HG02885 (cell line): ENCODE measurements around the gene SLC35G3.
"Not testable (repeated sequence)": the region's sequence is repeated elsewhere in the genome, so short reads cannot be mapped to it uniquely, and the experiment has no call there.

Experiments used
- ATAC-seq: cut with Tn5 transposase; IDR thresholded peaks from one replicate; pipeline ENCODE4 v1.9.1; 2021; ENCODE audit warnings: mild to moderate bottlenecking; ENCODE audit not compliant: unreplicated experiment, poor library complexity

Gene SLC35G3

GRCh38 chr17:35194001-35194400 is at the start of gene SLC35G3:
SLC35G3 (minus strand) TSS chr17:35194393; CDS start chr17:35194307, 86 bp downstream.
- ATAC-seq, result not testable (repeated sequence)

- no peak for ATAC-seq
These were observed 49.6 kb upstream of the SLC35G3 start for GRCh38 chr17:35243561-35244340.

GRCh38 chr17:35242805-35243560 is 48.8 kb upstream of the SLC35G3 start, which contains the start of gene SLFN5:
SLFN5 (plus strand) TSS chr17:35243072; CDS start chr17:35258691, 15,619 bp downstream.
- peak; percentile 81 for ATAC-seq

- peak; percentile 50 for ATAC-seq
These were observed 48.1 kb upstream of the SLC35G3 start for GRCh38 chr17:35242158-35242804.

GRCh38 chr17:35241520-35241919 is 47.3 kb upstream of the SLC35G3 start:
- ATAC-seq, result no peak

- no peak for ATAC-seq
These were observed 46.7 kb upstream of the SLC35G3 start for GRCh38 chr17:35240861-35241260.

- ATAC-seq, result no peak
These were observed 45.6 kb upstream of the SLC35G3 start for GRCh38 chr17:35239823-35240222.

GRCh38 chr17:35238821-35239220 is 44.6 kb upstream of the SLC35G3 start:
- no peak for ATAC-seq

- no peak for ATAC-seq
These were observed 42.6 kb upstream of the SLC35G3 start for GRCh38 chr17:35236821-35237220.

- ATAC-seq, result no peak
These were observed 41.7 kb upstream of the SLC35G3 start for GRCh38 chr17:35235917-35236316.

- no peak for ATAC-seq
These were observed 41.1 kb upstream of the SLC35G3 start for GRCh38 chr17:35235289-35235688.

GRCh38 chr17:35234315-35234714 is 40.1 kb upstream of the SLC35G3 start:
- not testable (repeated sequence) for ATAC-seq

- ATAC-seq, result no peak
These were observed 35.4 kb upstream of the SLC35G3 start for GRCh38 chr17:35229638-35230037.

GRCh38 chr17:35227546-35227945 is 33.4 kb upstream of the SLC35G3 start:
- ATAC-seq, result no peak

- ATAC-seq, result no peak
These were observed 30.2 kb upstream of the SLC35G3 start for GRCh38 chr17:35224436-35224835.

GRCh38 chr17:35222452-35222851 is 28.3 kb upstream of the SLC35G3 start:
- ATAC-seq, result no peak

- ATAC-seq, result no peak
These were observed 24.7 kb upstream of the SLC35G3 start for GRCh38 chr17:35218915-35219314.

- no peak for ATAC-seq
These were observed 22.9 kb upstream of the SLC35G3 start for GRCh38 chr17:35217107-35217506.

- ATAC-seq, result no peak
These were observed 20.6 kb upstream of the SLC35G3 start for GRCh38 chr17:35214631-35215273.

- ATAC-seq, result no peak
These were observed 20.0 kb upstream of the SLC35G3 start for GRCh38 chr17:35214192-35214591.
